SKM-1 (cell line): ENCODE results near the gene ATP11A.
"Not testable (repeated sequence)": the region's sequence is repeated elsewhere in the genome, so short reads cannot be mapped to it uniquely, and the experiment has no call there.

Experiments used
- DNase-seq: peaks from one replicate; lab custom pipeline; 2025; ENCODE audit not compliant: unreplicated experiment; lab: John Stamatoyannopoulos, UW

ATP11A gene

DNA sequence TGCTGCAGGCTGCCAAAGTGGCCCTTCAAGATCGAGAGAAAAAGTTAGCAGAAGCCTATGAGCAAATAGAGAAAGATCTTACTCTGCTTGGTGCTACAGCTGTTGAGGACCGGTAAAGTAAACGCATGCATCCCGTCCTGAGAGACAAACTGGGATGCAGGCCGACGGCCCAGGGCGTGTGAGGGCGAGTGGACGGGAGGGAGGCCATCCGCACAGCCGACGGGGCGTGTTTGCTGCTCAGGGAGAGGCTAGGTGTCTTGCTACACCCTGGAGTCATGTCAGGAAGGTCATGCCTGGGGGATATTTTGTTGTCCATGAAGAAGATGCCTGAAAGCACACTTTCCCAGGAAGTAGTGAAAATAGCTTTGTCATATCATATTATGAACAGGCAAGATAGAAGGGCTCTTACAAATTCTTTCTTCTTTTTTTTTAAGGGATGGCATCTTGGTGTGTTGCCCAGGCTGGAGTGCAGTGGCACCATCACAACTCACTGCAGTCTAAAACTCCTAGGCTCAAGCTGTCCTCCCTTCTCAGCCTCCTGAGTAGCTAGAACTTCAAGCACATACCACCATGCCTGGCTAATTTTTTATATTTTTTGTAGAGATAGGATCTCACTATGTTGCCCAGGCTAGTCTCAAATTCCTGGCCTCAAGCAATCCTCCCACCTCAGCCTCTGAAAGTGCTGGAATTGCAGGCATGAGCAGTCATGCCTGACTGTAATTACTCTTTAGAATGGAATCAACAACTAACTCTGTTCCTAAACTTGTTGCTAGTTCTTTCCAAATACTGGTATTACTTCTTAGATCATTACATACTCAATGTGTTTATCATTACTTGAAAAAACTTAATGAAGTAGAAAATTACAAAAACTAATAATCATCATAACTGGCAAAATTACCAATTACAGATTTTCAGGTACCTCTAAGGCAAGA, 161.5 kb downstream of the ATP11A start:
- DNase-seq: no peak

DNA sequence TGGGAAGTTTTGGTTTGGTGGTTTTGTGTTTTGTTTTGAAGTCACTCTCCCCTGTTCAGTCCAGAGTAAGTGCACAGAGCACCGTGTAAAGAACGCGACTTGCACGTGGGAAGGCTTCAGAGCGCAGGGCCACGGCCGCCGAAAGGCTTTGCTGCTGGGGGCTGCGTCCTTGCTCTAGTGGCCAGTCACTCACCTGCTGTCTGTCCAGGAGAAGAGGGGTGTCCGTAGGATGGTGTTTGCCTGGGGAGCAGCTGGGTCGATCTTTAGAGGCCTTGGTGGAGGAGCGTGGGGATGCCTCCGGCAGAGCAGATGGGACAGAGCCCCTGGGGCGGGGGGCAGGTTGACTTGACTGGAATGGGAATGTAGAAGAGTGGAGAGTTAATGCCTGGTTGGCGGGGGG, 162.6 kb downstream of the ATP11A start:
- DNase-seq: no peak

DNA sequence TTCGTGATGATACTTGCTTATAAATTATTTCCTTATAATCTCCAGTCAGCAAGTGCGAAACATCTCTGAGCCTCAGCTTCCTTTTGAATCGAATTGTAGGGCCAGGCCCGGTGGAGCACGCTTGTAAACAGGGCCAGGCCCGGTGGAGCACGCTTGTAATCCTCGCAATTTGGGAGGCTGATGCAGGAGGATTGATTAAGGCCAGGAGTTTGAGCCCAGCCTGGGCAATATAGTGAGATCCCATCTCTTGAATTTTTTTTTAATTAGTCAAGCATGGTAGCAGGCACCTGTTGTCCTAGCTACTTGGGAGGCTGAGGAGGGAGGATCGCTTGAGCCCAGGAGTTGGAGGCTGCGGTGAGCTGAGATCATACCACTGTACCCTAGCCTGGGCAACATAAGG, 163.0 kb downstream of the ATP11A start:
- DNase-seq: no peak

DNA sequence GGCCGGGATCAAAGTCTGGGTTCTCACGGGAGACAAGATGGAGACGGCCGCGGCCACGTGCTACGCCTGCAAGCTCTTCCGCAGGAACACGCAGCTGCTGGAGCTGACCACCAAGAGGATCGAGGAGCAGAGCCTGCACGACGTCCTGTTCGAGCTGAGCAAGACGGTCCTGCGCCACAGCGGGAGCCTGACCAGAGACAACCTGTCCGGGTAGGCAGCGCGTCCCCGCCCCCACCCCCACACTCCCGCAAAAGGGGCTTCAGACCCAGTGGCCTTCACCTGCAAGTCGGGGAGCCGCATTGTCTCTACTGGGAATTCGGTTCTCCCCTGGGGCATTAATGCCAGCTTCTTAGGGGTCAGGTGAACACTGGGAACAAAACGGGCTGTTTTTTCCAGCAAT, 164.5 kb downstream of the ATP11A start:
- DNase-seq: no peak

DNA sequence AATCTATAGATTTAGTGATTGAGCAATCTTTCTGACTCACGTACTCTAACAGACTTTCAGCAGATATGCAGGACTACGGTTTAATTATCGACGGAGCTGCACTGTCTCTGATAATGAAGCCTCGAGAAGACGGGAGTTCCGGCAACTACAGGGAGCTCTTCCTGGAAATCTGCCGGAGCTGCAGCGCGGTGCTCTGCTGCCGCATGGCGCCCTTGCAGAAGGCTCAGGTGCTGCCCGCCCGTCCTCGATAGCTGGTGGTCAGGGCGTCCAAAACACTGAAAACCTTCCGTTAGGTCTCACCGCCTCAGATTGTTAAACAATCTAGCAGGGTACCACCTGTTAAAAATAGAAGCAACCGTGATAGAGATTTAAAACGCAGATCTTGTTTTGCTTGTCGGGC, 166.0 kb downstream of the ATP11A start:
- no peak for DNase-seq

DNA sequence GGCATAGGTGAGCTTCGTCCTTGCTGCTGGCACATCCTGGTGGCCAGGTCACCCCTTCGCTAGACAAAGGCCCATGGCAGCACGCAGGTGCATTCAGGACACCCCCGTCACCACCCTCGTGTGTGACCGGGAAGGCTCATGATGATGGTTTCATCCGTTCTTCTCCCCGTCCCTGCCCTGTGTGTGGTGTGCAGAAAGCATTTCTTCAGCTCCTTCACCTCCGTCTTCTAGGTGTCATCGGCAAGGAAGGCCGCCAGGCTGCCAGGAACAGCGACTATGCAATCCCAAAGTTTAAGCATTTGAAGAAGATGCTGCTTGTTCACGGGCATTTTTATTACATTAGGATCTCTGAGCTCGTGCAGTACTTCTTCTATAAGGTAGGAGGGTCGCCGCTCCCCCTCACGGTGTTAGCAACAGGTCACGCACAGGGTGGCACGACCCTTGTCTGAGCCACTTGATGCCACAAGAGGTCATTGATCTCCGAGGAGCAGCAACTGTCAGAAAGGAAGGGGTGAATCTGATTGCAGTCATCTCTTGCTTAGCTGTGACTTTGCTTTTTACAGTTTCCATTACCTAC, 168.2 kb downstream of the ATP11A start:
- no peak for DNase-seq

DNA sequence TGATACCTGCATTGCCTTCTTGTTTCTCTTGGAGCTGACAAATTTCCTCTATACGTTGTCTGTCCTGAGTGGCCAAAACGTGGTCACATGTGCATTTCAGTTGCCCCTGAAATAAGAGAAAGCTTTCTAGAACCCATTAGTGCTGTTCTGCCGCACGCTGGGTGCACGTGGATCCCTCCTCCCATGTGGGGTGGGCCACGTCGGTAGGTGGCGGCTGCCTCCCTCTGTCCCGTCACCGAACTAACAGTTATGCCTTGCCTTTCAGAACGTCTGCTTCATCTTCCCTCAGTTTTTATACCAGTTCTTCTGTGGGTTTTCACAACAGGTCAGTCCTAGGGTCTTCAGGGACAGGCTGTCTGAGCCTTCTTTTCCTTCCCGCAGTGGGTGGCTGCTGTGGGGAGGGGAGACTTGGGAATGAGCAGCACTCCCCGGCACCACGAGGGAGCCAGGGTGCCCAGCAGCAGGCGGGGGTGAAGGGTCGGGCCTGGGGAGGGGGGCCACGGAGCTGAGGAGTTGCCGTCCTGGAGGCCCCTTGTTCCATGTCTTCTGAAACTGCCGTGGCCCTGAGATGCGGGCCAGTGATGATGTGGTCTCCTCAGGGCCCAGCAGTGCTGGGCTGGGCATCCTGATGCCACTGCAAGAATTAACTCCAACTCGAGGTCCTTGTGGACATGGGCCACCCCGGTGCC, 169.4 kb downstream of the ATP11A start:
- DNase-seq: no peak

DNA sequence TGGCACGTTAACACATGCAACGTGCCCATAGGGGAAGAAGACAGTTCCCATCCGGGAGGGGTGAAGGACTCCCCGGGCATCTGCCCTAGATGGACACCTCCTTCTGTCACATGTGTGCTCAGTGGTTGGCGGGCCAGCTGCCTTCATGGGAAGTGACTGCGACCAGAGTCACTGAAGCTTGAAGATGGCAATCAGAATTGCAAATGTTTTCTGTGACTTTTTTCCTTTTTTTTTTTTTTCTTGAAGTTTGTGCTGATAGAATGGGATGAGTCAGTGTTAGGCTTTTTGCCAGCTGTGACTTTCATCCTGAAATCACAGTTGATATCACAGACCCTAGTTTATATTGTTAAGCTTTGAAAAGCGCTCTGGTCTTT, 170.0 kb downstream of the ATP11A start:
- no peak for DNase-seq

DNA sequence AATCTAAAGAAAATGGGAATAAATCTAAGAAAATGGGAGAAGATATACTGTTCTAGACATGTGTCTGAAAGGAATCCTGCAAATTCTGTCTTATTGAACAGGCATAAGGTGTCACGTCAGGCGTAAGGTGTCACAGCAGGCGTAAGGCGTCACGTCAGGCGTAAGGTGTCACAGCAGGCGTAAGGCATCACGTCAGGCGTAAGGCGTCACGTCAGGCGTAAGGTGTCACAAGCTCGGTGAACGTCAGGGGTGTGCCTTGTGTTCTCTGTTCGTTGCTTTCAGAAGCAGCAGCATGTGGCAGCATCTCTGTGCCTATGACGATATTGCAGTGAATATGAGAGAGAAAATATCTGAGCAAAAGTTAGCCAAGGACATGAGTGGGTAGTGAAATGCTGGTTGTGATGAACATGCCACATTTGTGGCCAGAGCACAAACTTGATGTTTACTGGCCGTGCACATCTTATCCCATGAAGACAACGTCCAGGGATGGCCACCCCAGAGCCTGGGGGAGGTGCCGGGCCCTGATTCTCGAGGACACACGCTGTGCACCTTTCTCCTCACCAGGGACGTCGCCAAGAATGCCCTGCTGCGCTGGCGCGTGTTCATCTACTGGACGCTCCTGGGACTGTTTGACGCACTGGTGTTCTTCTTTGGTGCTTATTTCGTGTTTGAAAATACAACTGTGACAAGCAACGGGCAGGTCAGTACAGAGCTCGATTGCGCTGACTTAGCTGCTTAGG, 172.2 kb downstream of the ATP11A start:
- no peak for DNase-seq

DNA sequence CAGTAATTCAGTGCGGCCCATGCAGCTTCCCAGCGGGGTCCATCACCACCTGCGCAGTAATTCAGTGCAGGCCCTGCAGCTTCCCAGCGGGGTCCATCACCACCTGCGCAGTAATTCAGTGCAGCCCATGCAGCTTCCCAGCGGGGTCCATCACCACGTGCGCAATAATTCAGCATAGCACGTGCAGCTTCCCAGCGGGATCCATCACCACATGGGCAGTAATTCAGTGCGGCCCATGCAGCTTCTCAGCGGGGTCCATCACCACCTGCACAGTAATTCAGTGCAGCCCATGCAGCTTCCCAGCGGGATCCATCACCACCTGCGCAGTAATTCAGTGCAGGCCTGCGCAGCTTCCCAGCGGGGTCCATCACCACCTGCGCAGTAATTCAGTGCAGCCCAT, 173.5 kb downstream of the ATP11A start:
- DNase-seq: not testable (repeated sequence)

DNA sequence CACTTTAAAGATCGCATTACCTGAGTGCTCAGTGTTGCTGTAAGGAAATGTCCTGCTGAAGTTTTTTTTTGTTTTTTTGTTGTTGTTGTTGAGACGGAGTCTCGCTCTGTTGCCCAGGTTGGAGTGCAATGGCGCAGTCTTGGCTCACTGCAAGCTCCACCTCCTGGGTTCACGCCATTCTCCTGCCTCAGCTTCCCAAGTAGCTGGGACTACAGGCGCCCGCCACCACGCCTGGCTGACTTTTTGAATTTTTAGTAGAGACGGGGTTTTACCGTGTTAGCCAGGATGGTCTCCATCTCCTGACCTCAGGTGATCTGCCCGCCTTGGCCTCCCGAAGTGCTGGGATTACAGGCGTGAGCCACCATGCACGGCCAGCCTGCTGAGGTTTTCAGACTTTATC, 175.6 kb downstream of the ATP11A start:
- not testable (repeated sequence) for DNase-seq

DNA sequence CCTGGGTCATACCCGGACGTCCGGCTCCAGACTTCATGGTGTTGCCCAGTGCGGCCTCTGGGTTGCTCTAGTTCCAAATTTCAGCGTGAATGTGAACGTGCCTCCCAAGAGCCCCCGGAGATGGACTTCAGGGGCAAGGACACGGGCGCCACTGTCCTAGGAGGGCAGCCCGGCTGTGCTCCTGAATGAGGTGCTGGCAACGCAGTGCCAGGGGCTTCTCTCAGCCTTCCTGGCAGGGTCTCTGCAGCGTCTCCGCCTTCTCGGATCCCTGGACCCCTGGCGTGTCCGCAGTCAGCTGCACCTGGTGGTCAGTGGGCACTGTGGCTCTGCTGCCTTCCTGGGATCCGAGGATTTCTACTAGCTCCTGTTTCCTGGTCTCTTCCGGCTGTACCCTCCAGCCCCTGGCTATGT, 177.5 kb downstream of the ATP11A start:
- DNase-seq: no peak

DNA sequence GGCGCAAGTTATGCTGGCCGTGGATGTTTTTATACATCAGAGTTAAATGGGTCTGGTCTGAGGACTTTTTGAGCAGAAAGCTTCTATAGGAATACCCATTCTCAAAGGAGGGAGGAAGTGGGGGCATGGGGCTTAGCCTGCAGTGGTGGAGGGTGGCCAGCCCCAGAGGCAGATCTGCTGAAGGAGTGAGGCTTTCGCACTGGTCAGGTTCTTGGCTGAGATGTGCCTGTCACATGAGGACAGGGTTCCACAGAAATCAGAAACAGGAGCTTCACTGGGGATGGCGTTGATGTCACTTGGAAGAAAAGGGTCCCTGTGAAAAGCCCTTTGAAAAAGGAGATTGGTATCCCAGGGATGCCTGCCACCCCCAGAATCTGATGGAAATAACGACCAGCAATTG, 178.5 kb downstream of the ATP11A start:
- DNase-seq: no peak

DNA sequence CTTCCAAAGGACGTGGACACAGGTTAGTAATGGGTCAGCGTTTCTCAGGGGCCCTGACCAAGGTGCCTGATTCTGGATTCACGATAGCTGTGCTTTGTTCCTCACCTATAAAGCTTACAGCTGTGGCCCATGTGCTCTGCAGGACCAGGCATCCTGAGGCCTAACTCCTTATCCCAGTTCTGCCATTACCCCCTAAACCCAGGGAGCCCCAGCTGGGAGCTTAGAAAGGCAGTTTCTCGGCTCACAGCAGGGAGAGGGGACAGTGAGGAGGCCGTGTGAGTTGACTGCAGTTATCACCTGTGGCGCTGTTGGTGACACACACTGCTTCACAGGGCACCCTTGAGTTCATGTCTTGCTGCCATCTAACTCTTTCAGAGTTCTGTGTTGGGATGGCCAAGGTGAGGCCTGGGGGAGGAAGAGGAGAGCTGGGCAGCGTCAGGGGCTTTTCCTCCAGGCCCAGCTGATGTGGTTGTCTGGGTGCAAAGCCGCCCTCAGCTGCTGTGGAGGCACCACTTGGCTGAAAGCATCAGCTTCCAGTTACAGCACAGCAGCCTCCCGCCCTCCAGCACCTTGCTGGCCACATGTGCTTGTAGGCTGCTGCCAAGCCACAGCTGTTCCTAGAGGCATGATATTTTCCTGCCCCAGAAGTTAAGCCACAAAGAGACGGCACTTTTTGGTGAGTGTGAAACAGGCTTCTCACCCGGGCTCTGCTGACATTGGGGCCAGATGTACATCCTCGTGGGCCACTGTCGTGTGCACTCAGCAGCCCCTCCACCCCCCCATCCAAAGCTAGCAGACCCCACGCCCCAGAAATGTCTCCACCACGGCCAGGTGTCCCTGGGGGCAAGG, 179.6 kb downstream of the ATP11A start:
- no peak for DNase-seq

DNA sequence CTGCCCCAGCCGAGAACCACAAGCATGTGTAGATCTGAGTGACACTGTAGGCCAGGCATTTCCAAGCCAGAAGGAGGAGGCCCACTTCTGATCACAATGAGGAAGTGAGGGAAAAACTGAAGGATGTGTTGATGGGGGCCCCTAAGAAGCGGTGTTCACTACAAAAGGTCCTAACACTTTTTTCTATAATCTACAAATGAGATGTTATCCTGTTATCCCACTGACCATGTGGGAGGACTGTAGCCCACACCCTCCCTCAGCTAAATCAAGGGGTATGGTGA, 180.2 kb downstream of the ATP11A start:
- no peak for DNase-seq

DNA sequence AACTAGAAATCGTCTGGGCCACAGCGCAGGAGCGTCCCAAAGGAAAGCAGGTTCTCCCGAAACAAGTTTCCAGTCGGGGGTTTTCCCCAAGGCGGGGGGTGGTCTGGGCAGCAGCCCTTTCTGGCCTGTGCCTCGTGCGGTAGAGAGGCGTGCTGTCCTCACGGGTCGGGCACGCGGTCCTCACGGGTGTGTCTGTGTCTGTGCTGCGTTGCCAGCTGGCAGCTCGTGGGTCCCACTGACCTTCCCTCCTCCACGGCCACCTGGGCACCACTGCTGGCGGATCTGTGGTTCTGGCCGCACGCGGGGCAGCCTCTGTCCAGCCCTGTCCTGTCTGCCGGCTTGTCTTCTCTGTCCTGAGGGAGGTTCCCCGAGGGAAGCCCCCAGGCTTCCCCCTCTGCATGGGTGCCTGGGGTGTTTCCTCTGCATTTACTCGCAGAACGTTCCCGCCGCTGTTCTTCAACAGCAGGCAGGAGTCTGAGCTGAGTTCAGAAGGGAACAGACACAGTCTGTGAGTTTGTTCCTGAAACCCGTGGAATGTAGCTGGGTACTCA, 181.0 kb downstream of the ATP11A start:
- DNase-seq: no peak

DNA sequence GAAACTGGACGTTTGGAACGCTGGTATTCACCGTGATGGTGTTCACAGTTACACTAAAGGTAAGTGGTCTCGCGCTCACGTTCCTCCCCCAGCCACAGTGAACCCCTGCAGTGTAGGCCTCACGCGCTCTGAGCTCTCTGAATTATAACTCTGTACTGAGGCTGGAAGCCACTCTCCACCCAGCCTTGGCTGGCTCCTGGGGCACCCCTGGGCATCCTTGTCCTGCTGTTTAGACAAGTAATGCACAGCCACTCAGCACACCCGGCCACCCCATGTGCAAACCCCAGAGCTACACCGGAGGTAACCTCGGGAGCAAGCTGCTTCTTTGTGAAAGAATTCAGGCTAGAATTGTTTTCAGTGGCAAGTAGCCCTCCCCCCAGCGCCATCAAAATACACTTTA, 181.9 kb downstream of the ATP11A start:
- DNase-seq: no peak

DNA sequence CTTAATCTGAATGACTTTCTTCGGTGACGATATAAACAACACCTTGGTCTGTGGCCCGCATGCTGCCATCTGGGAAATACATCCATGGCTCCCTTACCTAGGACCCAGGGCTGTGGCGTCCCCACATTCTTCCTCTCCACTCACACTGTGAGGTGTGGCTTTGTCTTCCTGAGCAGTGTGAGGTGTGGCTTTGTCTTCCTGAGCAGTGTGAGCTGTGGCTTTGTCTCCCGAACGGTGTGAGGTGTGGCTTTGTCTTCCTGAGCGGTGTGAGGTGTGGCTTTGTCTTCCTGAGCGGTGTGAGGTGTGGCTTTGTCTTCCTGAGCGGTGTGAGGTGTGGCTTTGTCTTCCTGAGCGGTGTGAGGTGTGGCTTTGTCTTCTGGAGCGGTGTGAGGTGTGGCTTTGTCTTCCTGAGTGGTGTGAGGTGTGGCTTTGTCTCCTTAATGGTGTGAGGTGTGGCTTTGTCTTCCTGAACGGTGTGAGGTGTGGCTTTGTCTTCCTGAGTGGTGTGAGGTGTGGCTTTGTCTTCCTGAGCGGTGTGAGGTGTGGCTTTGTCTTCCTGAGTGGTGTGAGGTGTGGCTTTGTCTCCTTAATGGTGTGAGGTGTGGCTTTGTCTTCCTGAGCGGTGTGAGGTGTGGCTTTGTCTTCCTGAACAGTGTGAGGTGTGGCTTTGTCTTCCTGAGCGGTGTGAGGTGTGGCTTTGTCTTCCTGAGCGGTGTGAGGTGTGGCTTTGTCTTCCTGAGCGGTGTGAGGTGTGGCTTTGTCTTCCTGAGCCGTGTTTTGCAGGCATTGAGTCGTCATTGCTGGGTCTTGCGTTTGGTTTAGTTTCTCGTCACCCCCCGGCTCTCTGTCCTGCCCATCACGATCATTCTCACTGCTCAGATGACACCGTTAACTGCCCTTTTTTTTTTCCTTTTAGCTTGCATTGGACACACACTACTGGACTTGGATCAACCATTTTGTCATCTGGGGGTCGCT, 183.1 kb downstream of the ATP11A start:
- not testable (repeated sequence) for DNase-seq
